K562 (cell line): Measurements from ENCODE around the gene APC2. TPM values are rescaled to one million over a fixed set of nuclear protein-coding genes. Genes with fewer than 3 reads are reported as not detected.

Source experiments
- DDX20 ChIP-seq: fragments of 450-650 bp; IDR thresholded peaks from 2 replicates; pipeline ENCODE4 v1.6.1; 2016; ENCODE audit warnings: missing genetic modification characterization, low read depth, mild to moderate bottlenecking, missing compliant biosample characterization, moderate library complexity
- EHMT2 ChIP-seq: fragments of 450-650 bp; IDR thresholded peaks from 2 replicates; pipeline ENCODE4 v1.6.1; 2018; ENCODE audit warnings: antibody characterized with exemption
- GTF2F1 ChIP-seq: IDR thresholded peaks from 2 replicates; pipeline ENCODE4 v1.6.1; 2011; ENCODE audit warnings: low read depth, low read length, improper control_type of control experiment
- IRF2 ChIP-seq: sonication (generic); formaldehyde crosslinking; IDR thresholded peaks from 2 replicates; pipeline ENCODE4 v1.8.1; 2022; ENCODE audit warnings: mild to moderate bottlenecking, missing genetic modification reagents
- MAFF ChIP-seq: IDR thresholded peaks from 2 replicates; pipeline ENCODE4 v1.6.1; 2012; ENCODE audit warnings: low read length, improper control_type of control experiment
- MCM5 ChIP-seq: fragments of 450-650 bp; IDR thresholded peaks from 2 replicates; pipeline ENCODE4 v1.6.1; 2016; ENCODE audit warnings: low read depth
- MECOM ChIP-seq: fragments of 250-450 bp; sonication (Bioruptor Pico); IDR thresholded peaks from 2 replicates; pipeline ENCODE4 v1.8.0; 2022; ENCODE audit warnings: inconsistent platforms
- MNT ChIP-seq, 2 experiments: fragments of 450-650 bp; conservative IDR thresholded peaks; 2 replicates each; pipeline ENCODE4 v1.6.1; 2017; ENCODE audit warnings: mild to moderate bottlenecking in 2 of 2, moderate library complexity in 2 of 2
- PBX2 ChIP-seq, 2 experiments: IDR thresholded peaks in 1 of 2; conservative IDR thresholded peaks in 1 of 2; 2 replicates each; pipeline ENCODE4 v1.6.1; 2016; ENCODE audit warnings: low read depth in 2 of 2, mild to moderate bottlenecking in 1 of 2, missing compliant biosample characterization in 1 of 2, missing genetic modification characterization in 1 of 2, moderate library complexity in 1 of 2
- POLR2A ChIP-seq: fragments of 450-650 bp; conservative IDR thresholded peaks from 2 replicates; pipeline ENCODE4 v1.6.1; 2016
- THAP12 ChIP-seq: fragments of 250-450 bp; sonication (Bioruptor Pico); IDR thresholded peaks from 2 replicates; pipeline ENCODE4 v1.9.0; 2021; ENCODE audit warnings: mild to moderate bottlenecking, inconsistent platforms
- THRB ChIP-seq: fragments of 450-650 bp; formaldehyde crosslinking; conservative IDR thresholded peaks from 2 replicates; pipeline ENCODE4 v1.4.0; 2022; ENCODE audit warnings: mild to moderate bottlenecking, missing genetic modification characterization
- ZBTB17 ChIP-seq: fragments of 450-650 bp; formaldehyde crosslinking; IDR thresholded peaks from 2 replicates; pipeline ENCODE4 v1.4.0; 2020; ENCODE audit warnings: mild to moderate bottlenecking
- ZEB2 ChIP-seq: fragments of 450-650 bp; IDR thresholded peaks from 2 replicates; pipeline ENCODE4 v1.6.1; 2016
- ZKSCAN3 ChIP-seq: fragments of 250-450 bp; sonication (Bioruptor Pico); IDR thresholded peaks from 2 replicates; pipeline ENCODE4 v1.4.0; 2020
- ZNF584 ChIP-seq: fragments of 200-800 bp; sonication (Bioruptor generic); IDR thresholded peaks from 2 replicates; pipeline ENCODE4 v1.6.1; 2016; ENCODE audit warnings: low read depth, mild to moderate bottlenecking, missing genetic modification characterization, missing compliant biosample characterization
- ZNF655 ChIP-seq: fragments of 250-450 bp; sonication (Bioruptor Pico); IDR thresholded peaks from 2 replicates; pipeline ENCODE4 v1.5.0; 2021
- ZNF76 ChIP-seq: fragments of 250-450 bp; sonication (Bioruptor Pico); IDR thresholded peaks from 2 replicates; pipeline ENCODE4 v1.4.0; 2020; ENCODE audit warnings: mild to moderate bottlenecking, moderate library complexity, borderline replicate concordance
- ZNF778 ChIP-seq: fragments of 450-650 bp; formaldehyde crosslinking; IDR thresholded peaks from 2 replicates; pipeline ENCODE4 v1.4.0; 2020; ENCODE audit warnings: mild to moderate bottlenecking, moderate library complexity
- polyA plus RNA-seq, 8 experiments: library from polyadenylated mRNA; depleted of rRNA in 4 of 8; stranded (reverse) in 5 of 8; unstranded in 3 of 8; fragments of >200 nt; fragmentation: Nextera tagmentation in 2 of 8; fragmentation: Illumina TruSeq in 1 of 8; extraction: Ambion mirVana in 2 of 8; extraction: Trizol in 1 of 8; gene quantifications; 2 replicates each; pipeline versions ENCODE4 v1.2.1 to v1.2.3, GENCODE V29; 2011 to 2014; ENCODE audit warnings: inconsistent platforms in 1 of 8, missing spikeins in 1 of 8
- total RNA-seq, 7 experiments: library from RNA; depleted of rRNA in 6 of 7; stranded (reverse); fragments of >200 nt in 6 of 7; fragmentation: Illumina TruSeq in 2 of 7; extraction: Trizol in 2 of 7; gene quantifications; 2 replicates each; pipeline versions ENCODE4 v1.2.1 to v1.2.3, GENCODE V29; 2011 to 2021; ENCODE audit warnings: low replicate concordance in 1 of 7

The APC2 gene
- total and polyA plus RNA-seq, 9 of the 15 experiments (the other 6 are each of a cell fraction or from before 2014, with no cell fraction given), result 0.01 to 0.40 (median 0.05) TPM; not detected in 3

- TF ChIP-seq THRB (CRISPR knock-in tag), result no peak
- TF ChIP-seq MNT (conservative IDR thresholded peaks at IDR 0.05), result peak in 1 of 2 experiments; percentile 49; a peak in 2 of 4 replicates
- TF ChIP-seq ZNF778 (CRISPR knock-in tag), result no peak
- no peak for TF ChIP-seq ZBTB17 (CRISPR knock-in tag)
- no peak for TF ChIP-seq ZNF655 (CRISPR knock-in tag)
- no peak for TF ChIP-seq ZEB2
- no peak for TF ChIP-seq GTF2F1
- TF ChIP-seq THAP12 (CRISPR knock-in tag), result no peak; the same call in 1 of the 2 replicates
- TF ChIP-seq MECOM (CRISPR knock-in tag), result no peak
- no peak for TF ChIP-seq PBX2 (CRISPR knock-in tag; IDR thresholded peaks at IDR 0.05; ENCODE audit: low read depth)
- no peak for TF ChIP-seq PBX2 (tag; conservative IDR thresholded peaks at IDR 0.05; ENCODE audit: low read depth)
- no peak for TF ChIP-seq ZNF76 (CRISPR knock-in tag)
- no peak for TF ChIP-seq EHMT2
- TF ChIP-seq MAFF, result no peak
- TF ChIP-seq DDX20 (tag), result no peak
- TF ChIP-seq ZNF584 (CRISPR knock-in tag), result no peak
- no peak for TF ChIP-seq MCM5
- no peak for TF ChIP-seq IRF2 (CRISPR knock-in tag)
- no peak for TF ChIP-seq ZKSCAN3 (CRISPR knock-in tag)
- peak; percentile 79 for TF ChIP-seq POLR2A
Observed at GRCh38 chr19:1512671-1513498, 63.0 kb downstream of the APC2 start, which contains the start of gene ADAMTSL5 (continued).
